Suprapubic skin (tissue), 4 donors: ENCODE data around the gene ADCYAP1R1. TPM values are rescaled to one million over a fixed set of nuclear protein-coding genes. Genes with fewer than 3 reads are reported as not detected.

Experiments used
- DNase-seq, 2 donors: peaks; one replicate each; pipeline ENCODE4 v3.0.0-alpha.2; 2019; ENCODE audit warnings: low spot score in 2 of 2
- H3K27ac ChIP-seq: fragments of 200-600 bp; sonication (generic); one replicate; pipeline ENCODE4 v1.5.1; 2019
- H3K27me3 ChIP-seq: fragments of 200-600 bp; sonication (generic); one replicate; pipeline ENCODE4 v1.5.1; 2019
- H3K36me3 ChIP-seq: fragments of 200-600 bp; sonication (generic); one replicate; pipeline ENCODE4 v1.5.1; 2019
- H3K4me1 ChIP-seq: fragments of 200-600 bp; sonication (generic); one replicate; pipeline ENCODE4 v1.5.1; 2019
- H3K4me3 ChIP-seq: fragments of 200-600 bp; sonication (generic); one replicate; pipeline ENCODE4 v1.5.1; 2019; ENCODE audit warnings: mild to moderate bottlenecking
- H3K9me3 ChIP-seq: fragments of 200-600 bp; sonication (generic); one replicate; pipeline ENCODE4 v1.5.1; 2019
- CTCF ChIP-seq, 2 donors: fragments of 200-600 bp in 1 of 2; fragments of 450-650 bp in 1 of 2; sonication (generic) in 1 of 2; IDR thresholded peaks; one replicate each; pipeline ENCODE4 v1.5.1; 2016 to 2019; ENCODE audit warnings: antibody characterized with exemption in 2 of 2, mild to moderate bottlenecking in 1 of 2, moderate library complexity in 1 of 2
- EP300 ChIP-seq: sonication (generic); formaldehyde crosslinking; IDR thresholded peaks from one replicate; pipeline ENCODE4 v1.6.1; 2017; ENCODE audit warnings: antibody characterized with exemption
- POLR2A ChIP-seq, 2 donors: fragments of 450-650 bp; IDR thresholded peaks; one replicate each; pipeline ENCODE4 v1.6.1; 2017; ENCODE audit warnings: antibody characterized with exemption in 2 of 2, mild to moderate bottlenecking in 2 of 2, moderate library complexity in 2 of 2
- POLR2AphosphoS5 ChIP-seq, 3 donors: sonication (generic); formaldehyde crosslinking; IDR thresholded peaks; one replicate each; pipeline ENCODE4 v1.6.1; 2017; ENCODE audit warnings: antibody characterized with exemption in 3 of 3
- WGBS: methylation state at CpG from one replicate; pipeline ENCODE4 v1.1.5; 2018; 5-methylcytosine and 5-hydroxymethylcytosine counted together
- total RNA-seq, 4 donors: library from RNA; depleted of rRNA; stranded (reverse); fragments of >200 nt; gene quantifications; one replicate each; pipeline ENCODE4 v1.1.0, GENCODE V29; 2016

The ADCYAP1R1 gene
- total RNA-seq, 4 donors from 2014 or later = 0.64 to 6.7 (median 1.1) TPM

DNA sequence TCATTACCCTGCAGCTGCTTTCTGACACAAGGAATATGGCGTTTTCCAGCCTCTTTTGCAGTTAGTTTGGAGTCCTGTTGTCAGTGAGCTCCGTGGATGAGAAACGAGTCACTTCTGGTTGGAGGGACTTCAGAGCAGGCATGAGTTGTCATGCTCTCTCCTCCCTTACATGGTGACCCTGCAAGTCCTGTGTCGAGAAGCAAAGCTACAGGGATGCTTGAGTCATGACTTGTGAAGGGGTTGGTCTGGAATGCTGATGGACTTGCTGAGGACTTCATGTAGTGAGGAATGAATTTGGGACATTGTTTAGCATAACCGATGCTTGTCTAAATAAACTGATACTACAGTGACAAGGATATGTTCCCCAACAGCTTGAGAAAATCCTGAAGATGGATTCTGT lies 108.8 kb downstream of the ADCYAP1R1 start:
- no peak for DNase-seq

More for the DNA sequence above, 108.8 kb downstream of the ADCYAP1R1 start:
- TF ChIP-seq POLR2AphosphoS5 (IDR thresholded peaks at IDR 0.05) (no peak), CTCF (IDR thresholded peaks at IDR 0.05) (no peak), EP300 (no peak), POLR2A (IDR thresholded peaks at IDR 0.05) (no peak)
- 72% methylated on average over 5 of the region's 5 CpGs for WGBS
- peaks cover 4% of the 10 kb centered on the region for H3K9me3 ChIP-seq
- no peaks in the 10 kb centered on the region for H3K36me3 ChIP-seq
- H3K4me1 ChIP-seq = no peaks in the 10 kb centered on the region
- no peak overlapping the region for H3K4me3 ChIP-seq
- no peaks in the 10 kb centered on the region for H3K27me3 ChIP-seq
- H3K27ac ChIP-seq = no peak overlapping the region

Other genes starting within 250 kb of the ADCYAP1R1 start
- gene AQP1, start 140.5 kb upstream of the ADCYAP1R1 start, total RNA-seq = 100 to 1,000 TPM in 3 of 4 donors, 10 to 100 TPM in 1; 92.1 to 139 (median 110) TPM
- 1 to 10 TPM in 1 of 4 donors, not detected in 3; 1.5 TPM for gene GHRHR, start 88.4 kb upstream of the ADCYAP1R1 start, total RNA-seq